Spinal cord (tissue), 10 donors: ENCODE measurements around the gene NEDD4. TPM values are rescaled to one million over a fixed set of nuclear protein-coding genes. Genes with fewer than 3 reads are reported as not detected.
"Not testable (repeated sequence)": the region's sequence is repeated elsewhere in the genome, so short reads cannot be mapped to it uniquely, and the experiment has no call there.

Experiments
- DNase-seq, 6 donors: peaks; one replicate each; pipeline versions ENCODE4 v3.0.0 to v3.0.0-alpha.2; 2013 to 2015; ENCODE audit warnings: low spot score in 6 of 6, low read depth in 4 of 6
- H3K27ac ChIP-seq: one replicate; pipeline ENCODE4 v1.5.1; 2013; ENCODE audit warnings: low read depth, low read length, control low read depth
- H3K27me3 ChIP-seq: one replicate; pipeline ENCODE4 v1.6.1; 2013; ENCODE audit warnings: low read length; ENCODE audit not compliant: control insufficient read depth, insufficient read depth
- H3K36me3 ChIP-seq: one replicate; pipeline ENCODE4 v1.6.1; 2013; ENCODE audit warnings: low read length; ENCODE audit not compliant: control insufficient read depth, insufficient read depth
- H3K4me1 ChIP-seq: one replicate; pipeline ENCODE4 v1.6.1; 2013; ENCODE audit warnings: low read length; ENCODE audit not compliant: control insufficient read depth, insufficient read depth
- H3K4me3 ChIP-seq: one replicate; pipeline ENCODE4 v1.5.1; 2013; ENCODE audit warnings: low read depth, low read length, control low read depth
- H3K9me3 ChIP-seq: one replicate; pipeline ENCODE4 v1.6.1; 2013; ENCODE audit warnings: low read length; ENCODE audit not compliant: control insufficient read depth, insufficient read depth
- WGBS: methylation state at CpG from one replicate; pipeline ENCODE4 v1.1.5; 2013; ENCODE audit warnings: missing lambda C conversion rate; ENCODE audit not compliant: insufficient coverage; 5-methylcytosine and 5-hydroxymethylcytosine counted together
- polyA plus RNA-seq, 2 donors: library from polyadenylated mRNA; unstranded; fragments of 120-200 nt; gene quantifications; one replicate each; pipeline ENCODE4 v1.2.1, GENCODE V29; 2013; ENCODE audit not compliant: insufficient read length in 2 of 2
- total RNA-seq, 2 donors: library from RNA; depleted of rRNA in 1 of 2; stranded (reverse); fragments of 120-200 nt in 1 of 2; fragments of >200 nt in 1 of 2; gene quantifications; one replicate each; pipeline versions ENCODE4 v1.2.3 to v1.2.4, GENCODE V29; 2013 to 2014
- donor health status: healthy.

The NEDD4 gene
- total and polyA plus RNA-seq, 4 donors = 5.7 to 16.4 (median 9.5) TPM

- Histone ChIP-seq H3K27me3 (no peaks in the 10 kb centered on the region), H3K4me1 (no peaks in the 10 kb centered on the region), H3K36me3 (no peaks in the 10 kb centered on the region), H3K4me3 (no peak overlapping the region), H3K27ac (no peak overlapping the region), H3K9me3 (no peaks in the 10 kb centered on the region)
- 90% methylated on average over 1 of the region's 1 CpG for WGBS
- DNase-seq = no peak
These were observed 39.0 kb upstream of the NEDD4 start for GRCh38 chr15:56032373-56032772.

- Histone ChIP-seq H3K36me3 (no peaks in the 10 kb centered on the region), H3K27ac (no peak overlapping the region), H3K9me3 (no peaks in the 10 kb centered on the region), H3K4me1 (no peaks in the 10 kb centered on the region), H3K4me3 (no peak overlapping the region), H3K27me3 (no peaks in the 10 kb centered on the region)
- WGBS = 100% methylated on average over 1 of the region's 6 CpGs
- no peak for DNase-seq
These were observed 38.4 kb upstream of the NEDD4 start for GRCh38 chr15:56031836-56032235.

- Histone ChIP-seq H3K27ac (no peak overlapping the region), H3K27me3 (no peaks in the 10 kb centered on the region), H3K4me3 (no peak overlapping the region), H3K36me3 (no peaks in the 10 kb centered on the region), H3K4me1 (no peaks in the 10 kb centered on the region), H3K9me3 (no peaks in the 10 kb centered on the region)
- no peak for DNase-seq
- WGBS = no CpG with 5 or more reads among the region's 4 CpGs
These were observed 38.0 kb upstream of the NEDD4 start for GRCh38 chr15:56031402-56031801.

- WGBS = 100% methylated on average over 1 of the region's 2 CpGs
- no peak for DNase-seq
- Histone ChIP-seq H3K9me3 (no peaks in the 10 kb centered on the region), H3K4me3 (no peak overlapping the region), H3K27ac (no peak overlapping the region), H3K36me3 (no peaks in the 10 kb centered on the region), H3K4me1 (no peaks in the 10 kb centered on the region), H3K27me3 (no peaks in the 10 kb centered on the region)
These were observed 35.0 kb upstream of the NEDD4 start for GRCh38 chr15:56028430-56028829.

GRCh38 chr15:56023160-56023559 is 29.7 kb upstream of the NEDD4 start:
- H3K27ac ChIP-seq, DNase-seq, H3K27me3 ChIP-seq, H3K4me3 ChIP-seq, H3K36me3 ChIP-seq, H3K9me3 ChIP-seq, H3K4me1 ChIP-seq: not testable (repeated sequence)
- 97% methylated on average over 6 of the region's 7 CpGs for WGBS

- WGBS = 100% methylated on average over 4 of the region's 10 CpGs
- Histone ChIP-seq H3K27ac (no peak overlapping the region), H3K4me1 (no peaks in the 10 kb centered on the region), H3K4me3 (no peak overlapping the region), H3K36me3 (no peaks in the 10 kb centered on the region), H3K9me3 (no peaks in the 10 kb centered on the region), H3K27me3 (no peaks in the 10 kb centered on the region)
- DNase-seq = no peak
These were observed 26.5 kb upstream of the NEDD4 start for GRCh38 chr15:56019819-56020486.

- Histone ChIP-seq H3K4me1 (no peaks in the 10 kb centered on the region), H3K27ac (no peak overlapping the region), H3K27me3 (no peaks in the 10 kb centered on the region), H3K36me3 (no peaks in the 10 kb centered on the region), H3K9me3 (peaks cover 3% of the 10 kb centered on the region), H3K4me3 (no peak overlapping the region)
- WGBS = 94% methylated on average over 10 of the region's 11 CpGs
- DNase-seq = no peak
These were observed 25.8 kb upstream of the NEDD4 start for GRCh38 chr15:56019060-56019793.

- WGBS = no CpG with 5 or more reads among the region's 1 CpG
- Histone ChIP-seq H3K4me3 (no peak overlapping the region), H3K27me3 (no peaks in the 10 kb centered on the region), H3K36me3 (no peaks in the 10 kb centered on the region), H3K27ac (no peak overlapping the region), H3K9me3 (peaks cover 3% of the 10 kb centered on the region), H3K4me1 (no peaks in the 10 kb centered on the region)
- no peak for DNase-seq
These were observed 24.5 kb upstream of the NEDD4 start for GRCh38 chr15:56017920-56018319.

GRCh38 chr15:56017511-56017910 is 24.1 kb upstream of the NEDD4 start:
- H3K27me3 ChIP-seq = no peaks in the 10 kb centered on the region
- H3K27ac ChIP-seq = no peak overlapping the region
- DNase-seq = no peak
- 67% methylated on average over 1 of the region's 5 CpGs for whole genome bisulfite sequencing
- H3K36me3 ChIP-seq = no peaks in the 10 kb centered on the region
- H3K9me3 ChIP-seq = peaks cover 3% of the 10 kb centered on the region
- H3K4me1 ChIP-seq = no peaks in the 10 kb centered on the region
- H3K4me3 ChIP-seq = no peak overlapping the region

- Histone ChIP-seq H3K27me3 (no peaks in the 10 kb centered on the region), H3K36me3 (no peaks in the 10 kb centered on the region), H3K27ac (no peak overlapping the region), H3K4me1 (no peaks in the 10 kb centered on the region), H3K4me3 (no peak overlapping the region), H3K9me3 (peaks cover 3% of the 10 kb centered on the region)
- no CpG with 5 or more reads among the region's 3 CpGs for WGBS
- no peak for DNase-seq
These were observed 22.9 kb upstream of the NEDD4 start for GRCh38 chr15:56016281-56016680.
